ENCODE data around the gene SCARB2.

GRCh38 chr4:76209881-76210280 lies 3.7 kb downstream of the SCARB2 start:
- TF ChIP-seq SIN3A (IDR thresholded peaks at IDR 0.05; ENCODE audit: borderline replicate concordance, insufficient read depth, low read length) (no peak), TAF1 (IDR thresholded peaks at IDR 0.05; ENCODE audit: borderline replicate concordance, insufficient read depth, low read length) (no peak), POLR2AphosphoS5 (IDR thresholded peaks at IDR 0.05; ENCODE audit: low read depth, low read length) (no peak)
- TF ChIP-seq, protein P1, sequence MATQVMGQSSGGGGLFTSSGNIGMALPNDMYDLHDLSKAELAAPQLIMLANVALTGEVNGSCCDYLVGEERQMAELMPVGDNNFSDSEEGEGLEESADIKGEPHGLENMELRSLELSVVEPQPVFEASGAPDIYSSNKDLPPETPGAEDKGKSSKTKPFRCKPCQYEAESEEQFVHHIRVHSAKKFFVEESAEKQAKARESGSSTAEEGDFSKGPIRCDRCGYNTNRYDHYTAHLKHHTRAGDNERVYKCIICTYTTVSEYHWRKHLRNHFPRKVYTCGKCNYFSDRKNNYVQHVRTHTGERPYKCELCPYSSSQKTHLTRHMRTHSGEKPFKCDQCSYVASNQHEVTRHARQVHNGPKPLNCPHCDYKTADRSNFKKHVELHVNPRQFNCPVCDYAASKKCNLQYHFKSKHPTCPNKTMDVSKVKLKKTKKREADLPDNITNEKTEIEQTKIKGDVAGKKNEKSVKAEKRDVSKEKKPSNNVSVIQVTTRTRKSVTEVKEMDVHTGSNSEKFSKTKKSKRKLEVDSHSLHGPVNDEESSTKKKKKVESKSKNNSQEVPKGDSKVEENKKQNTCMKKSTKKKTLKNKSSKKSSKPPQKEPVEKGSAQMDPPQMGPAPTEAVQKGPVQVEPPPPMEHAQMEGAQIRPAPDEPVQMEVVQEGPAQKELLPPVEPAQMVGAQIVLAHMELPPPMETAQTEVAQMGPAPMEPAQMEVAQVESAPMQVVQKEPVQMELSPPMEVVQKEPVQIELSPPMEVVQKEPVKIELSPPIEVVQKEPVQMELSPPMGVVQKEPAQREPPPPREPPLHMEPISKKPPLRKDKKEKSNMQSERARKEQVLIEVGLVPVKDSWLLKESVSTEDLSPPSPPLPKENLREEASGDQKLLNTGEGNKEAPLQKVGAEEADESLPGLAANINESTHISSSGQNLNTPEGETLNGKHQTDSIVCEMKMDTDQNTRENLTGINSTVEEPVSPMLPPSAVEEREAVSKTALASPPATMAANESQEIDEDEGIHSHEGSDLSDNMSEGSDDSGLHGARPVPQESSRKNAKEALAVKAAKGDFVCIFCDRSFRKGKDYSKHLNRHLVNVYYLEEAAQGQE (IDR thresholded peaks at IDR 0.05; ENCODE audit: insufficient read depth in 1 of 2, low read depth in 2 of 2, low read length in 2 of 2) = no peak

All from PFSK-1 (cell line).